Measurements from ENCODE around the gene TMEM168. TPM values are rescaled to one million over a fixed set of nuclear protein-coding genes. Genes with fewer than 3 reads are reported as not detected.
"Not testable (repeated sequence)": the region's sequence is repeated elsewhere in the genome, so short reads cannot be mapped to it uniquely, and the experiment has no call there.

The TMEM168 gene, protein sequence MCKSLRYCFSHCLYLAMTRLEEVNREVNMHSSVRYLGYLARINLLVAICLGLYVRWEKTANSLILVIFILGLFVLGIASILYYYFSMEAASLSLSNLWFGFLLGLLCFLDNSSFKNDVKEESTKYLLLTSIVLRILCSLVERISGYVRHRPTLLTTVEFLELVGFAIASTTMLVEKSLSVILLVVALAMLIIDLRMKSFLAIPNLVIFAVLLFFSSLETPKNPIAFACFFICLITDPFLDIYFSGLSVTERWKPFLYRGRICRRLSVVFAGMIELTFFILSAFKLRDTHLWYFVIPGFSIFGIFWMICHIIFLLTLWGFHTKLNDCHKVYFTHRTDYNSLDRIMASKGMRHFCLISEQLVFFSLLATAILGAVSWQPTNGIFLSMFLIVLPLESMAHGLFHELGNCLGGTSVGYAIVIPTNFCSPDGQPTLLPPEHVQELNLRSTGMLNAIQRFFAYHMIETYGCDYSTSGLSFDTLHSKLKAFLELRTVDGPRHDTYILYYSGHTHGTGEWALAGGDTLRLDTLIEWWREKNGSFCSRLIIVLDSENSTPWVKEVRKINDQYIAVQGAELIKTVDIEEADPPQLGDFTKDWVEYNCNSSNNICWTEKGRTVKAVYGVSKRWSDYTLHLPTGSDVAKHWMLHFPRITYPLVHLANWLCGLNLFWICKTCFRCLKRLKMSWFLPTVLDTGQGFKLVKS
- 4.6 and 6.5 TPM in 2 replicates for total RNA-seq (2014; rRNA removed; shearing (Covaris generic))

DNA sequence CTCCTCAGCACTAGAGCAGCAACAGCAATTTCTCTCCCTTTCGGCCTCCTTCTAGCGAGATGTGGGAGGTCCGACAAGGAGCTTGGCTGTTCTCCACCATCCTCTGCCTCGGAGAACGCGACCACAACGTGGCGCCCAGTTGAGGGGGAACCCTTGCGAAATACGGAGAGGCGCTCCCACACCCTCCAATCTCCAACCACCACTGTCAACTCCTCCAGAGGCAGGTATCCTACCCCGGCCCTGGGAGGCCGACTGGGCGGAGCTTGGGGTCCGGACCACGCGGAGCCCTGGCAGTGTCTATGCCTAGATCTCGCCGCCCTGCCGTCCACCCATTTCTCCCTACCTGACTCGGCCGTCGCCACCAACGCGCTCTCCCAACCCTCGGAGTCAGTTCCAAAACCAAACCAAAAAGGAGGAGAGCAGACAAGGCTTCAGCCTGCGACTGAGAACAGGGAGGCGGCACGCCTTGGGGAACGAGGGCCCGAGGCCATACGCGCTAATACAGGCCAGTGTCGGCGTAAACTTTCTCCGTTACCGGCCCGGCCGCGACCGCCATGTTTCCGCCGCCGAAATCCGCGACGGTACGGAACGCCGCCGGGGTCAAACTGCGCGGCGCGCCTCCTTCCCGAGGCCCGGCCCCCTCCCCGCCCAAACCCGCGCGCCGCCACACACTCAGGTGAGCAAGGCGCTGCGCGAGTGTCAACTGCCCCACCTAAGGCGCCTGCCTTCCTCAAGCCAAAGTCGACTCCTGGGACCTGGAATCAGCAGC is at the start of gene TMEM168:
TSS of gene TMEM168 (minus strand) at position 577 of the 769 bp plus-strand sequence. CDS start 5,568 bp downstream, outside the sequence.
- peak; percentile 84 for DNase-seq (ENCODE audit: low read depth)

DNA sequence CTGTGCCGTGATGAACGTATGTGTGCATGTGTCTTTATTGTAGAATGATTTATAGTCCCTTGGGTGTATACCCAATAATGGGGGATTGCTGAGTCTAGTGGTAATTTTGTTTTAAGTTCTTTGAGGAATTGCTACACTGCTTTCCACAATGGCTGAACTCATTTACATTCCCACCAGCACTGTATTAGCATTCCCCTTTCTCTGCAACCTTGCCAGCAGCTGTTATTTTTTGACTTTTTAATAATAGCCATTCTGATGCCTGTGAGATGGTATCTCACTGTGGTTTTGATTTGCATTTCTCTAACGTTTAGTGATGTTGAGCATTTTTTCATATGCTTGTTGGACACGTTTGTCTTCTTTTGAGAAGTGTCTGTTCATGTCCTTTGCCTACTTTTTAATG is 45.7 kb upstream of the TMEM168 start:
- peak; percentile 28 for DNase-seq (ENCODE audit: low read depth)

DNA sequence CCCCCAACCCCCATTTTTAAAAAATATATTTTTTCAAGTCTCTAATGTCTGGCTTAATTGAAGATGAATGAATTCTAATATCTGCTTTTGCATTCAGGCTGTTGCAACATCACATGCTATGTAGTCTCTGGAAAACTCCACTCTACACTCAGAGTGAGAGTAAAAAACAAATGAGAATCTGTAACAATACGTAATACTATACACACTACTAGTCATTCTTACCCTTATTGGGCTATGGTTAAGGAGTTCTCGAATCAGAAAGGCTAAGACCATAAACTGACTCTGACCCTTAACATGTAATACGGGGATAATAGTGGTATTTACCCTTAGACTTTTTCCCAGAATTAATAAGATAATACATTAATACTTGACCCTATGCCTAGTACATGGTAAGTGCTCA is 42.9 kb upstream of the TMEM168 start:
- no peak for DNase-seq (ENCODE audit: low read depth)

DNA sequence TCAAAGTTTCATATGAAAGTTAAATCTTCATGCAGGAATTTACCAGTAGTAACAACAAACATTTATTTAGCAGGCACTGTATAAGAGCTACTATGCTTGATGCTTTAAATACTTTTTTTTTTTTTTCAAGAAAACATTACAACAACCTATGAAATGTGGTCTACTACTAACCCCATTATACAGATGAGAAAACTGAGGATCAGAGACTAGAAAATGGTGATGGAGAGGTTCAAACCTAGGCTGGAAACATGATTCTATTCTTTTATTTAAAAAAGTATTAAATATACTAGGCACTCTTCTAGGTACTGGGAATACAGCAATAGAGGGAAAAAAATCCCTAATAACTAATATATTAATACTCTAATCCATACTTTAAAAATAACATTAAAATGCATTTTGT is 40.6 kb upstream of the TMEM168 start:
- DNase-seq (ENCODE audit: low read depth), result no peak

DNA sequence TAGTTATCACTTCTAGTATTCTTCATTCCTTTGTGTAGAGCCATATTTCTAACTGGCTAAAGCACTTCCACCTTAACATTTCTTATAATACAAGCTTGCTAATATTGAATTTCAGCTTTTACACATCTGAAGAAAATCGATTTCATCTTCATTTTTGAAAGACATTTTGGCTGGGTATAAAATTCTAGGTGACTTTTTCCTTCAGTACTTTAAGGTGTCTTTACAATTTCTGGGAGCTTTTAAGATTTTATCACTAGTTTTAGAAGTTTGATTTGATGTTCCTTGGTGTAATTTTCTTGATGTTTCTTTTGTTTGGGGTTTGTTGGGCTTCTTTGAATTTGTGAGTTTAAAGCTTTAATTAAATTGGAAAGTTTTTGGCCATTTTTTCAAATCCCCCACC is 38.5 kb upstream of the TMEM168 start:
- DNase-seq (ENCODE audit: low read depth), result no peak

DNA sequence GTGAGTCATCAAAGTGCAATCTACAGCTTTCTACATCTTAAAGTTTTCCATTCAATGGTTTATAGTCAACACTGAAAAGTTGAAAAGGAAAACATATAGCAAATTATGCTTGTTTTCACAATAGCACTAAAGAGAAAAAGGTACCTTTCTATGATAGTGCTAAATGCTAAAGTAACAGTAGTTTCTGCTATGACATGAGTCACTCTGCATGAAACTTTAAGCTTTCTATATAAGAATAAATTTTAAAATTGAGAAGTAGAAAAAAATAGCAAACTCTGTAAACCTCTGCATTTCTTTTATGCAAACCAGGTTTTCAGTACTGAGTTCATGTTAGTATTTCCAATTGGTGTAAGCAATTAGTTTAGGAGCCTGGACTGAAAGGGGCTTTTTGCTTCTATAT is 31.2 kb upstream of the TMEM168 start:
- no peak for DNase-seq (ENCODE audit: low read depth)

DNA sequence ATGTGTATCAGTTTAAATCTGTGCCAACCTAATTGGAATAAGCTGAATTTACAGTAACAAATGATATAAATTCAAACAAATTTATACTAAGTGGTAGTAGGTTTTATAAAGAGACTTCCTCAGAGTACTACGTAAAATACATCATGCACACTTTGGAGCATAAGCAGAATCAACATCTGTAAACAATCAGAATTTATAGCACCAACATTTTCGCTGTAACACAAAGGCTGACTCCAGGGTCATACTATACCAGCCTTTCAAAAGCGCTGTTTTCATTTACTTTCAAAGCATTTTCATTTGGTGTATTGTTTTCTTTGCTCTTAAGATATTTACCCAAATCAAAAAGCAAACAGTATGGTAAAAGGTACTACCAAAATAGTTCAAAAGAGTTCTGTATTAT is 29.3 kb upstream of the TMEM168 start:
- DNase-seq (ENCODE audit: low read depth), result no peak

DNA sequence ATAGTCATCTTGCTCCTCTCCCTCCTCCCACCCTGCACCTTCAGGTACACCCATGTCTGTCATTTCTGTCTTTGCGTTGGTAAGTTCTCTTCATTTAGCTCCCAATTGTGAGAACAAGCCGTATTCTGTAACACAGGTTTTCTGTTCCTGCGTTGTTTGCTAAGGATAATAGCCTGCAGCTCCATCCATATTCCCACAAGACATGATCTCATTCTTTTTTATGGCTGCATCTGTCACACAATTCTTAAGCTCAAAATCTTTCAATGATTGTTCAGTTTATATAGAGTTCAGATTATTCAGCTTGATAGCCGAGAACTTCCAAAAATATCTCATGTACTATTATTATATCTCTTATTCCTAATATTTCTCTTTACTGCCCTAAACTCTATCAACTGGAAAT is 16.0 kb upstream of the TMEM168 start:
- DNase-seq (ENCODE audit: low read depth), result no peak

DNA sequence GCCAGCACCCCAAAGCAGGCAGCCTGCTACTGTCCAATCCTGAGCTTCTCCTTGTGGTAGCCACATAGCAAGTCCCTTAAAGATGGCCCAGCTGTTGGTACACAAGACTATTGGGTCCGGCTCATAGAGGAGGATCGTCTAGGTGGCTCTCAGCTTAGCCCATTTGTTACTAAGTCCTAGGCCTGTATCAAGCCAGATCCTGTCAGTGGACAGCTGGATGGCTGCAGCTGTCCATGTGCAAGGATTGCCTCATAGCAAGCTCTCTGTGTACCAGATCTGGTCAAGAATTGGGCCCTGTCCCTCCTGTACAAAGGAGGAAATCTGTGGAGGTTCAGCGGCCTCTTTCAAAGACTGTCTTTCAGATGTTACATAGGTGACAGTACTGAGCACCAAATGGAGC is 12.2 kb upstream of the TMEM168 start:
- DNase-seq (ENCODE audit: low read depth), result no peak

DNA sequence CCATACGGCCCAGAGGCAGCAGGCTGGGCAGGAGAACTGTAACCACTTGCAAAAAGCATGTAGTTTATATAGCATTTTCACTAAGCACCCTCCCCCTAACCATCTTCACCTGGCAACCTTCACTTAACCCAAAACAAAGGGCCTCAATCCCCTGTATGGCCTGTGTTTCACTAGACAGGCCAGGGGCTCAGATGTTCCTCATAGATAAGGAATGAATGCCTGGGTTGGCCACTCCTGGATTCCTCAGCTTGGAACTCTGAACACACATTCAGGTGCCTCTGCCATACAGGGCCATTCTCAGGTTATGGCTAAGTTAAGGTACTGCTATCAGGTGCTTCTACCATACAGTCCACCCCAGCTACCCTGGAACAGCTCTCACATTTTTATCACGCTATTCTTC is 10.3 kb upstream of the TMEM168 start:
- no peak for DNase-seq (ENCODE audit: low read depth)

DNA sequence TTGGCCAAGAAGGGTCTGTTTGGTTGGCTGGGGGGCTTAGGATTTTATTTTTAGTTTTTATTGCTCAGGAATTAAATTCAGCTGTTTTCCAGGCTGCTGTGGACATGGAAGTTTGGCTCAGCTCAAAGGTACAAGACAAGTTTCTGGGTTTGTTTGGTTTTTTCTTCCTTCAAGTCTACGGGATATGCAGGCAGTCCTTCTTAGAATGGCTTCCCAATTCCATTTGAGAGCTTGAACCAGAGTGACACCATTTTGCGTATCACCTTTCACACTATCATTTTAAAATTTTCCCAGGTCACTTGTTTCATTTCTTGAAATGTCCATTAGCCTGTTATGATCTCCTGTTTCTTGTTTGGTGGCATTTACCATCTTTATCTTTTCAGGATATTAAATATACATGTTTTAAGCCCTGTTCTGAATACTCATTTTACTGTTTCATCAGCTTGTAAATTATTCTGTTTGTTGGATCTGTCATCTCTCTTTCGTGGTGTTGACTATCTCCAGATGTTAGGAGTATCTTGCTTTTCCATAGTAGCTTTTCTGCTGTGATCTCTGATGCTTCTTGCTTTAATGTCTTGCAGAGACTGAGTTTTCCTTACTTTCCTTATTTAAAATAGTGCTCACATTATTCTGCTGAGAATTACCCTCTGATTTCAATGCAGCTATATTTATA is 9.4 kb upstream of the TMEM168 start:
- DNase-seq (ENCODE audit: low read depth), result no peak

DNA sequence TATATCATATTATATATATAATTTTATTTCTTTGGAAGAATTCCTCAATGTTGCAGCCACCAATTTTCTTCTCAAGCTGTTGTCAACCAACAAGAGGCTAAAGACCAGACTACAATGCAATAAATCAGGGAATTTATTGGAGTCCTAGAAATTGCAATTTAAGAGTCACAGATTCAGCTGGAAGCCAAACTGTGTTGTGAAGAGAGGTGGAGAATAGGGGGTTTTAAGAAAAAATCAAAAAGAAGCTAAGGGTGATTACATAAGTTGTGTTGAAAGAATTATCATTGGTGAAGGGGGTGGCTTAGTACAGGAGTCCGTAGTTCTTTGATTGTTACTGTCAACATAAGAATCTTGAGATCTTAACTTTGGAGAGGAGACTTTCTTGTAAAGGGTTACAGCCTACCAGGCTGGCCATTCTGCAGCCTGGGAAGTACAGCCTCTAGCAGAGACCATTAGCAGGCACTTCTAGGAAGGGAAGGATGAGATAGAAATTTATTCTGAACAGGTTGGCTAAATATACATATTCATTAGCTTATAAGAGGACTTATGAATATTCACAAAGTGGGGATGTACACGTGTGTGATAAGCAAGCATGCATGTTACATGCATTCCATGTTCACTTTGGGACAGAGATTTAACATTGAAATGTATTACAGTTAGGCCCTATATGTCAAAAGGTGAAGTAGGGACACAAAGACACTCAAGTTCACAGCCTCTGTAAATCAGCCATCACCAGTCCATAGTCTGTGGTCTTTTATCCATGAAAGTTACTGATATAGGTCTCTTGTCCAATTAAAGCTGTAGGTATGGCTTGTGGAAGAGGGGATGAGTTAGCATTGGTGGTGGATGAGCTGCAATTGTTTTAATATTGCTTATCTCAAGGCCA is 8.3 kb upstream of the TMEM168 start:
- no peak for DNase-seq (ENCODE audit: low read depth)

DNA sequence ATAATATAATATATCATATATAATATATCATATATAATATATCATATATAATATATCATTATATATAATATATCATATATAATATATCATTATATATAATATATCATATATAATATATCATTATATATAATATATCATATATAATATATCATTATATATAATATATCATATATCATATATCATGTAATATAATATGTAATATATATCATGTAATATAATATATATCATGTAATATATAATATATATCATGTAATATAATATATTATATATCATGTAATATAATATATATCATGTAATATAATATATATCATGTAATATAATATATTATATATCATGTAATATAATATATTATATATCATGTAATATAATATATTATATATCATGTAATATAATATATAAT is 6.4 kb upstream of the TMEM168 start:
- not testable (repeated sequence) for DNase-seq (ENCODE audit: low read depth)

DNA sequence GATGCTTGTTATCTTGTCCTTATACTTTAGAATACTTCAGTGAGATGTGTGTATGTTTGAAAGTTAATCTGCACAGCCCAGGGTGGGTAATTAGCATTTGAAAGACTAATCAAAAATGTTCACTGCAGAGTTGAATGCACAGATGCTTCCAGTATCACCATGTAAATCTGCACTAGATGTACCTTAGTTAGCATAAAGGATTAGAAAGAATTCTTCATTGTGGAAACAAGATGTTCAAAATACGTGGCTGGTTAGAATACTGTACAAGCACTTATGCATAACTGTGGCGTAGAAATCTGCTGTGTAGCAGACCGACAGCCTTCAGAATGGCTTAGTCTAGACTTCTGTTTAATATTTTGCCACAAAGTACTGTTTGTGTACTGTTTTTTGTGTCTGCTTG is 2.2 kb upstream of the TMEM168 start:
- no peak for DNase-seq (ENCODE audit: low read depth)

DNA sequence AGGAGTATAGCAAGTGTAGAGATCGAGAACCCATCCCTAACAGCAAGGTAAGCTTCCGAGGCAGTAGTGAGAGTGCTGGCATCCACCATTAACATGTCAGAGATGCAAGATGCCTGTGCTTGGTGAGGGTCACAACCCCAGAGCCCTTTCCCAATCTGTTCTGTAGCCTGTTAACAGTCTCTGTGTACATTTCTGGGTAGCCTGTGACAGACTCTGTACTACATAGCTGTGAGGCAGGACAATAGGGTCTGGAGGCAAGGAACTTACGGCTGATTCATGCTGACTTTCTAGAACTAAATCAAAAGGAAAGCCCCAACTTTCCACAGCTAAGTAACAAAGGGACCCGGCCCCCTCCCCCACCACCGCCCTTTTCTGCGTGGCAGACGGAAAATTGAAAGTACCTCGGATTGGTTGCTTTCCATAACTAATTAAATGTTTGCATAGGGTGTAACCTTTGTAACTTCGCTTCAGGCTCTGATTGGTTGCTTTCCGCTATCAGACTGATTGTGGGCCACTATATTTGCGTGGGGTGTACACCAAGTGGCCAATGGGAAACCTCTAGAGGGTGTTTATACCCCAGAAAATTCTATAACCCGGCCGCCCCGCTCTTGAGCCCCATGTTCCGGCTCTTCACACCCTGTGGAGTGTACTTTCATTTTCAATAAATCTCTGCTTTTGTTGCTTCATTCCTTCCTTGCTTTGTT is 1.4 kb upstream of the TMEM168 start:
- no peak for DNase-seq (ENCODE audit: low read depth)

DNA sequence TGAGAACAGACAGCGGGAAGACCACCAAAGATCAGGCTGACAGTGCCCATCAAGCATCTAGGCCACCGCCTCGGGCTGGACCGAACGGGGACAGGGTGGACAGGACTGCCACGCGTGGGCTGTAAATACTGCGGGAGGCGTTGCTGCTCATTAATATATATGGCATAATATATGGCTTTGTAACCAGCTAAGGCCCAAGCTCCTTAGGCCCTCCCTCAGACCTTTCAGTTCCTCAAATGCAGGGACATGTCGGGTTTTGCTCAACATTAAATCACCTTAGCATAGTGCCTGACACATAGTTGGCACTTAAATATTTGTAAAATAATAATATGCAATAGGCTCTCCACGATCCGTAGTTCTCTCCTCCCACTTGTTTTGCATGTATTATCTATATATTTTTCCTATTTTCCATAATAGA is 402 bp upstream of the TMEM168 start:
- no peak for DNase-seq (ENCODE audit: low read depth)

DNA sequence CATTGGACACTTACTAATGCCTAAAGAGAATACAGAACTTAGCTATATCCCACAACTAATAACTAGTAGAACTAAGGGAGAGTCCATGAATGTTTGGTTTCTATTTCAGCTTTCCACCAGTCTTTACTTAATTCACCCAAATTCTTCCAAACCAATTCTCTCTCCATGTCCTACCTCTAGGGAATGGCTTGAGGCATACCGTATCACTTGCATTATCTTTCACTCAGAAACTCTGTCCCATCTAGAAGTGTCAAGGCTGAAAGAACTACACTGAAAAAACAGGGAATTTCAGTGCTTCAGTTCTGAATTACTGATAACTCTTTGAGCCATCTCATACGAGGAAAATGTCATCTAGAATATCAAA is 758 bp downstream of the TMEM168 start:
- no peak for DNase-seq (ENCODE audit: low read depth)

DNA sequence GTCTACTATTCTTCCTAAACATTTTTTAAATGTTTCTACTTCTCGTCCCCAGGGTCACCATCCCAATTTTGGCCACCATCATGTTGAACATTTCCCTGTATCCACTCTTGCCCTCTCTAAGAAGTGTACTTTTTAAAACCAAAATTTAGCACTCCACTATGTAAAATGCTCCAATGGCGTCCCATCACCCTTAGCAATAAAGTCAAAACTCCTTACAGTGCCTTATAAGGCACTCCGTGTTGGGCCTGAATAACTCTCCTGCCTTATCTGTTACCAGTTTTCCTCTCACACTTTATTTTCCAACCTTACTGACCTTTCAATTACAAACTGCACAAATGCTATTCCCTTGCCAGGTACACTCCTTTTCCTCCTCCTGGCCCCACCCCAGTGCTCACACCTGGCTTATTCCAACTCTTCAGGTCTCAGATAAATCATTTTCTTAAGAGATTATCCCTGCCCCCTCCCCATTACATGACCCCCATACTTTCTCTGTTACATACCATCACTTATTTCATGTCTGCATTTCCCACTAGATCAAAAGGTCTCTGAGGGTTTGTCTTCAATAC is 1.3 kb downstream of the TMEM168 start:
- no peak for DNase-seq (ENCODE audit: low read depth)

DNA sequence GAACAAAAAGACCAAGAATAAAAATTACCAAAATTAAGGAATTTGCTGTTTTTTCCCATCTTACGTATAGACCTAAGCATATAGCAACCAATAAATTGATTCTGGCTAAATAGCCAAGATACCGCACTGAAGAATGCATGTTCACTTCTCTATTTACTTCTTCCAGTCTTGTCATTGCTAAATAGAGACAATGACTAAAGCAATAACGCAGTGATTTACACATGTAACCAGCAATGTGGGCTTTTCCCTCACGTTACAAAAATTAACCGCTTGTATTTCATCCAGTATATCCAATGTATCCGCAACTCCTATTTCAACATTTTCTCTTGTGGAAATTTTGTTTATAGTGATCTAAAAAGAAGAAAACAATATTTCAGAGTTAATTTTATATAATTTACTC is 5.6 kb downstream of the TMEM168 start:
- no peak for DNase-seq (ENCODE audit: low read depth)

DNA sequence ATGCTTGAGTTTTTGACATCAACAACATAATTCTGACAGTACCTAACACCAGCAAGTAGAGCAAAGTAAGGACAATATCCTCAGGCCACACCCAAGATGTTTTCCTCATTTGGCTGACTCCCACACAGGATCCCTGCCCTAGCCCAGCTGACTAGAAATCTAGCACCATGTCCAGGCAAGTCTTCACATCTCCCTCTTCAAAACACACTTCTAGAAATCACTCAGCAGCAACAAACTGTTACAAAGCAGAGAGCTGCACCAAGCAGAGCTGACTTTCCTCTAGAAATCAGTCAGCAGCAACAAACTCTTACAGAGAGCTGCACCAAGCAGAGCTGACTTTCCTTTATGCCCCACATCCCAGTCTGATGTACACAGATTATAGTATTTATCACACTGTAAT is 7.7 kb downstream of the TMEM168 start:
- no peak for DNase-seq (ENCODE audit: low read depth)
